COR-L47 (cell line): Measurements from ENCODE around the gene SLC15A4.
"Not testable (repeated sequence)": the region's sequence is repeated elsewhere in the genome, so short reads cannot be mapped to it uniquely, and the experiment has no call there.

Experiments used
- DNase-seq: peaks from one replicate; lab custom pipeline; 2025; lab: John Stamatoyannopoulos, UW

SLC15A4 gene

DNA sequence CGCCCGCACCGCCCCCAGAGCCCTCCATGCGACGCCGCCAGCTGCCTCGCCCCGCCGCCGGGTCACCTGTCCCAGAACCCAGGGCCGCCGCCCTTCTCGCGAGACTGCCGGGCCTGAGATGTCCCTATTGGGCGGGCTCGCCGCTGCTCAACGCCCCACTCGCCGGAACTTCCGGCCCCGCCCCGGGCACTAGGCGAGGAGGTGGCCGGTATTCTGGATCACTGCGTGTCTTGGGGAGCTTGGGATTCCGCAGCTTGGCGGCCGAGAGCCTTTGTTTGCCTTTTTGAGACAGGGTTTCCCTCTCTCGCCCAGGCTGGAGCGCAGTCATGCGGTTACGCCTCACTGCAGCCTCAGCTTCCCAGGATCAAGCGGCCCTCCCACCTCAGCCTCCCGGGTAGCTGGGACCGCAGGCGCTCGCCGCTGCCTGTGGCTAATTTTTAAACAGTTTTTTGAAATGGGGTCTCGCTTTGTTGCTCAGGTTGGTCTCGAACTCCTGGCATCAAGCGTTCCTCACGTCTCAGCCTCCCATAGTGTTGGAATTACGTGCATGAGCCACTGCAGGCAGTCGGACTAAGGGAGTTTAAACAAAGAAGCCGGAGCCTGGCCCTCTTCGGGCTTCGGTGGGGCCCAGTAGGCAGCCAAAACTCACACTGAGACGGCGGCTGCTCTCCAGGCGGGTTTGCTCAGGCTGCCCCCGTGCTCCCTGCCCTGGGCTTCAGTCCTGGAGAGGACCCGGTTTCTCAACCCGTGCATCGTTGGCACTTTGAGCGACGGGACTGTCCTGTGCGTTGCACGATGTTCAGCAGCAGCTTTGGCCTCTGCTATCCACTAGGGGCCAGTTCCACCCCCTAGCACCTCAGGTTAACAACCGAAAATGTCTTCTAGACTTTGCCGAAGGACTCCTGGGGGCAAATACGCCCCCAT is at the start of gene SLC15A4:
TSS of gene SLC15A4 (minus strand) at position 43 of the 924 bp plus-strand sequence. CDS start at position 28, 15 bp downstream.
- DNase-seq: peak; percentile 96

DNA sequence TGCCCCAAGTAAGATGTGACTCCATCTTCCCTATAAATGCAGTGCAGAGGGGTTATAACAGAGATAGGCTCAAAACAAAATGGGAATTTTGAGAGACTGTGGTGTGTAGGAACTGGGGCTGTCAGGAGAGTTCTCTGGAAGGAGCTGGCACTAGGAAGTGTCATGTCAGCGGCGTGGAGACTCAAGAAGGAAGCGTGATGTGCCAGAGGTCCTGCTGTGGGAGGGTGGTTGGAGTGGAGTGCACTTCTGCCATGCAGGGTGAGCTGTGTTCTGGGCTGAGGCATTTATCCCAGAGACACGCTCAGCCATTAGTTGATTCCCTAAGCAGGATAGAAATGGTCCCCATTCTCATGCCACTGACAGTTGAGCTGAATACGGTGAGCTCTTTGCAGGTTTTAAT is 48.5 kb upstream of the SLC15A4 start:
- DNase-seq: no peak

DNA sequence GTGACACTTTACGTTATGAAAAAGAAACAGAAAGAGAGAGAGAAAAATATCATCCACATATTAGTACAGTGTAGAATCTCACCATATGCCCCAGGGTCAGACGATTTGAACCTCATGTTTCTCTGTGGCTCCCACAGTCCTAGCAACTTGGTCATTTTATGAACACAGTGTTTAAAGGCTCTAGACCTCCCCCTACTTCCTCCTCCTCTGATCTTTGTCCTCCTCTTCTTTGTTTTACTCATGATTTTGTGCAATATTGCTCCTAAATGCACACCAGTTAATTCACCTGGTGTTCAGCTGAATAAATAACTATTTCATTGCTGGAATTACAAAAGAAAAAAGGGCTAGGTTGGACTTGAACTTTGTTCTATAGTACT is 47.7 kb upstream of the SLC15A4 start:
- no peak for DNase-seq

DNA sequence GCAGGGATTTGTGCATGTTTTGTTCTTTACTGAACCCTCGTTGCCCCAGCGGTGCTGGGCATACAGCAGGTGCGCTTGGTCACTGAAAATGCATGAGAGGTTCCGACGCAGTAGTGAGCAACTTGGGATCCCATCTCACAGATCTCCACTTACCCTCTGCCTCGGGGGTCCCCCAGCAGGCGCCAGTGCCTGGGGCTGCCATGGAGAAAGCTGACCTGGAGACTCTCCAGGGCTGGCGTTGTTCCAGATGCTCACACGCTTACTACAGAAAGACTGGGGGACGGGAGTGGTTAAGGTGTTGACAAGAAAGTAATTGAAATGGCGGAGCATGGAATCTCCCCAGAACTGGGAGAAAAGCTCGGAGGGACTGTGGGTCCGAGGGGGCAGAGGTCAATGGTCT is 43.7 kb upstream of the SLC15A4 start:
- DNase-seq: no peak

DNA sequence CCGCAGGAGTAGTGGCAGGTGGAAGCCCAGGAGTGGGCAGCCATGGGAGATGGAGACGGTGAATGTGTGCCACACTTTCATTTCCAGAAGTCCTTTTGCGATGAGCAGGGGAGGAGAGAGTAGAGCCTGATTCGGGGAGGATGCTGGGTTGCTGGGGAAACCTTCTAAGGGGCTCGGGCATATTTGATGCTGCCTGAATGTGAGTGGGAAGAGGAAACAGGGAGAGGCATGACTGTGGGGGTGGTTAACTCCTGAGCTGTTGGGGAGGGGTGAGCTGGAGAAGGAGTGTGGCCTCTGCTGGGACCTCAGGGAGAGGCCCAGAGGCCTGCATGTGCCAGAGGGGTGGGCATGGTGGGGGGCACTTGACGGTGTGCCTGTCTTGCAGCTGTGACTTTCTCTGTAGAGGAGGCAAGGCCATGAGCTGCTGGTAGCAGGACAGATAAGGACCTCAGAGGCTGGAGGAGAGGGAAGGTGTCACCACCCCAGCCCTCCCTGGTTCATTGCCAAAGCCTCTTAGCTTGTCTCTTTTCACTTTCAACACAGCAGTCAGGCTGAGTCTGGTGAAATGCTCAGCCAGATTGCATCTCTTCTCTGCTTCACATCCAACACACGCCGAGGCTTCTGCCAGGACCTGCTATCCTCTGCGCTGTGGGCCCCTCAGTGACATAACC is 40.9 kb upstream of the SLC15A4 start:
- DNase-seq: no peak

DNA sequence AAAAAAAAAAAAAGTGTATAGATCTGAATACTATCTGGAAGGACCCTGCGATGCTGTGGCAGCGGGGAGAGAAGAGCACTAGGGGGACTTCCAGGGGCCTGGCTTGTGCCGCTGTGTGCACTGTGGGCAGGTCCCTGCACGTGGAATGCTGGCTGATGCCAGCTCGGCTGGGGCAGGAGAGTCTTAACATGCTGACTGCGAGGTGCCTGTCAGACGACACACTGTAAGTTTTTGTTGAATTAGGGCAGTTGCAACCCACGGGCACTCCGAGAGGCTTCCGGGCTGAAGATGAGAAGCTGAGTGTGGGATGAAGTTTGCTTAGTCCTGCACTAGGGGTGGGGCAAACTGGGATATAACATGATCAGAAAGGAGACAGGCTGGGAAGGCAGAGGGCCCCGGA is 40.2 kb upstream of the SLC15A4 start:
- DNase-seq: no peak

DNA sequence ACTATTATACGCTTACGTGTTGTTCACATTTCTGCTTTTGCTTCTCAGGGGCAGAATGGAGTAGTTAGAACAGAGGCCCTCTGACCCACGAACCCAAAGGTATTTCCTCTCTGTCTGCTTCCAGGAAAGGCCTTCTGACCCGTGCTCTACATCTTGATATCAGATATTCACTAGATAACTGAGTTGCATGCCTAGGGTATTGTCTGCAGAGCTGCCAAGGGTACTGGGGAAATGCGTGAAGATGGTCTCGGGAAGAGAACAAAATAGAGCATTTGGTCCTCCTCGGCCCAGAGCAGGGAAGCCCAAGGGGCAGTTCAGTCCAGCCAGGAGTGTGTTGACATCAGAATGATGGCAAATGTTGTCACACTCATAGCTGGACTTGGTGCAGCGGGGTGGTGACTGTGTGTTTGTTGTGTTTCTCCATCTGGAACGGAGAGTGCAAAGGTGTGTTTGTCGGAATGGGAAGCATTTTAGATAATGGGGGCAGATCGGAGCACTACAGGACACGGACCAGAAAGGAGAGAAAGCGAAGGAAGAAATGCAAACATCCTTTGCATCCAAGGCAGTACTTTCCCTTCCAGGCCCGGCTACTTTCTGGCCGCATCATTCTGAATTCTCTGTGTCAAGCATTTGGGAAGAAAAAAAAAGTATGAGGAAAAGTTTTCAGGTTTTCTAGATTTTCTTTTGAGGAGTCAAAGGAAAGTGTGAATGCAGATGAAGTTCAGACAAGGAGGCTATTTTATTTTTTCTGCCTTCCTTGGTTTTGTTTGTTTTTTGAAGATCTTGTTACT is 37.7 kb upstream of the SLC15A4 start:
- no peak for DNase-seq

DNA sequence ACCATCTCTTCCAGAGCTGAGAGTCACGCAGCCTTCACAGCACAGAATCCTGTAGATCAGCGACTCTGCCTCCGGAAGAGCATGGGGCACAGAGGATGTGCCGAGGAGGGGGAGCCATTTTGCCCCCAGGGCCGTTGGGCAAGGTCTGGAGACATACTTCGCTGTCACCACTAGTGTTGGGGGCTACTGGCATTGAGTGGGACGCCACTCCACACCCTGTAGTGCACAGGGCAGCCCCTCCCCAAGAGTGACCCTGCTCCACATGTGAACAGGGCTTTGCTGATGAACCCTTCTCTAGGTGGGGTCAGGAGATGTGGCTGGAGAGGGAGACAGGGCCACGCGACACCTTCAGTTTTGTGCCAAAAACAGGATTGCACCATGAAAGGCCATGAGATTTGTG is 35.6 kb upstream of the SLC15A4 start:
- DNase-seq: no peak

DNA sequence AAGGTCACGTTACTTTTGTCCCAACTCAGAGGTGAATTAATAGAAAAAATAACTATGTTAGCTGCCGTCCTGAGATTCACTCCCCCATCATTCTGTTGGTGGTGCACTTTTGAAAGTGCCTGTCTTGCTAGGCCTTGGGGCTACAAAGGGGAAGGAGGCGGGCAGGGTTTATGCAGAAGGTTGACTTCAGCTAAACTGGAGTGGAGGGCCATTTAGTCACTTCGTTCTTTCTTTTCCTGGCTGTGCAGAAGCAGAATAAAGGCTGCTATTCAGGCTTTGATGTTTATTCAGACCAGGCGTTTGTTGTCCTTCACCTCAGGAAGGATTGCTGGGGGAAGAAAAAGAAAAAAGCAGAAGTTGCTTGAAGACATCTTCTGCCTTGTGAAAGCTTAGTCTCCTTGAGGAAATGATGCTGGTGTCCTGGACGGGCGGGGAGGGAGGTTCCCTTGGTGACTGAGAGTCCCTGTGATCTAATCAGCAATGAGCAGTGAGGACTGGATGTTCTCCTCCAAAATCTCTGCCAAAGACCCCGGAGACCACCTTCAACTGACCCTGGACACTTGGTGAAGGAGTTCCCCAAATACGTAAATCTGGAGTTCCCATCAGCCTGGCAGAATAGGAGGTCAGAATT is 33.5 kb upstream of the SLC15A4 start:
- no peak for DNase-seq

DNA sequence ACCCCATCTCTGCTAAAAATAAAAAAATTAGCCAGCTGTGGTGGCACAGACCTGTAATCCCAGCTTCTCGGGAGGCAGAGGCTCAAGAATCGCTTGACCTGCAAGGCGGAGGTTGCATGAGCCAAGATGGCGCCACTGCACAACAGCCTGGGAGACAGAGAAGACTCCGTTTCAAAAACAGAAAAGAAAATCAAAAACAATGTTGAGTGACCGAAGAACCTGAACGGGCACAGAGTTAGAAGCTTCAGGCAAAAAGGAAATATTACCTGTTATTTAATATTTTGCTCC is 33.0 kb upstream of the SLC15A4 start:
- DNase-seq: no peak

DNA sequence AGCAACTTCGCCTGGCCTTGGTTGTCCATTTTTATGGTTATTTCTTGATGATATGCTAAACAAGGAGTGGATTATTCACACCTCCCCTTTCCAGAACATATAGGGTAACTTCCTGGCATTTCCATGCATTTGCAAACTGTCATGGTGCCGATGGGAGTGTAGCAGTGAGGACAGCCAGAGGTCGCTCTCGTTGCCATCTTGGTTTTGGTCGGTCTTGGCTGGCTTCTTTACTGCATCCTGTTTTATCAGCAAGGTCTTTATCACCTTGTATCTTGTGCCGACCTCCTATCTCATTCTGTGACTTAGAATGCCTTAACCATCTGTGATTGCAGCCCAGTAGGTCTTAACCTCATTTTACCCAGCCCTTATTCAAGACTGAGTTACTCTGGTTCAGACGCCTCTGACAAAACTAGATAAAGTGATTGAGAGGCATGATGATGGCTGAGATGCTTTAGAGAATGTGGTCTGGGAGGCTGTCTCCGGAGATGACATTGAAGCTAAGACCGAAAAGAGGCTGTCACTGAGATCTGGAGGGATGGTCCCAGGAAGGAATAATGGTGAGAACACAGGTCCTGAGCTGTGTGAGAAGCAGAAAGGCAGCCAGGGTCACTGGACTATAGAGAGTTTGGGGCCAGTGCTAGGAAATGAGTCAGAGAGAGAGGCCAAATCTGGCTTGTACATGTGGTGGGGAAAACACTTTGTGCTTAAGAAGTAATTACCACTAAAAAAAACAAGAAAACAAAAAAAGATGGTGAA is 32.5 kb upstream of the SLC15A4 start:
- DNase-seq: no peak

DNA sequence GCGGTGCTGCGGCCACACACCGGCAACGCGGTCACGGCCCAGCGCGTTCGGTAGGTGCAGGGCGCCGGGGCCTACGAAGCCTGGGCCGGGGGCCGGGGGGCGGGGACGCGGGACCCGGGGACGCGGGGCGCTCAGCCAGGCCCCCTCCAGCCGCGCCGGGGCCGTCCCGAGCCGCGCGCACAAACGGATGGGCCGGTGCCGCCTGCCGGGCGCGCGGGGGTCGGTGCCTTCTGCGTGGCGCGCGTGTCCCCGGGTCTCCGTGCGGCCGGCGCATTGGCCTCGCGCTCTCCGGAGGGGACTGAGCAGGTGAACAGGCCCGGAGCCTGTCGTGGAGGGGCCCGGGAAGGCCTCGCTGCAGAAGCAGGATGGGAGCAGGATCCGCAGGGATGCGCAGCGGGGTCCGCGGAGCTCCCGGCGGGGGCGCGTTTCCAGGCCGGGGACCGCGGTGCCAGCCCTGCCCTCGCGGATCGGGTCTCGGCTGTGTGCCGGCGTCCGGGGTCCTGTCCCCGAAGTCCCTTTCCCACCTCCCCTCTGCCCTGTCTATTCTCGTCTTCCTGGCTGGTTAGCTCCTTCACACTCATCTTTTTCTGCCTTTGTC is 29.9 kb upstream of the SLC15A4 start:
- DNase-seq: no peak

DNA sequence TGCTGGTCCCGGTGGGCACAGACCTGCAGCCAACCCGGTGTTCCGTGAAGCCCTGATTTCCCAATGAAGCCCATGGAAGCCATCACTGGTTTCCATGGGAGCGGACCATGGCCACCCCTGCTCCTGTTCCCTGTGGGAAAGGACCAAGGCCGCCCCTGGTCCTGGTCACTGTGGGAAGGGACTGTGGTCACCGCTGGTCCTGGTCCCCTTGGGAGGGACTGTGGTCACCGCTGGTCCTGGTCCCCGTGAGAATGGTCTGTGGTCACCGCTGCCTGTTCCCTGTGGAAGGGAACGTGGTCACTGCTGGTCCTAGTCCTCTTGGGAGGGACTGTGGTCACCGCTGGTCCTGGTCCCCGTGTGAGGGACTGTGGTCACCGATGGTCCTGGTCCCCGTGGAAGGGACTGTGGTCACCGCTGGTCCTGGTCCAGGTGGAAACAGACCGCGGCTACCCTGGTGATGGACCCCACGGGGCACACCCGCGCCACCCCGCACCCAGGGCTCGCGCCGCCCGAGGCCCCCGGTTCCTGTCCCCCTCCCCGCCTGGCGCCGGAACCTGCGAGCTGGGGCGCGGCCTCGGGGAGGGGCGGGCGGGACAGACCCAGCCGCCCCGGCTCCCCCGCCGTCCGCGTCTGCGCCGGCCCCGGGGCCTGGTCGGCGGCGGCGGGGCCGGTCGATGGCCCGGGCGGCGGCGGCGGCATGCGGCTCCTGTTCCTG is 29.3 kb upstream of the SLC15A4 start, which contains the start of gene GLT1D1:
TSS of gene GLT1D1 (plus strand) at position 594 of the 715 bp plus-strand sequence. CDS start at position 698, 104 bp downstream.
- DNase-seq: no peak

DNA sequence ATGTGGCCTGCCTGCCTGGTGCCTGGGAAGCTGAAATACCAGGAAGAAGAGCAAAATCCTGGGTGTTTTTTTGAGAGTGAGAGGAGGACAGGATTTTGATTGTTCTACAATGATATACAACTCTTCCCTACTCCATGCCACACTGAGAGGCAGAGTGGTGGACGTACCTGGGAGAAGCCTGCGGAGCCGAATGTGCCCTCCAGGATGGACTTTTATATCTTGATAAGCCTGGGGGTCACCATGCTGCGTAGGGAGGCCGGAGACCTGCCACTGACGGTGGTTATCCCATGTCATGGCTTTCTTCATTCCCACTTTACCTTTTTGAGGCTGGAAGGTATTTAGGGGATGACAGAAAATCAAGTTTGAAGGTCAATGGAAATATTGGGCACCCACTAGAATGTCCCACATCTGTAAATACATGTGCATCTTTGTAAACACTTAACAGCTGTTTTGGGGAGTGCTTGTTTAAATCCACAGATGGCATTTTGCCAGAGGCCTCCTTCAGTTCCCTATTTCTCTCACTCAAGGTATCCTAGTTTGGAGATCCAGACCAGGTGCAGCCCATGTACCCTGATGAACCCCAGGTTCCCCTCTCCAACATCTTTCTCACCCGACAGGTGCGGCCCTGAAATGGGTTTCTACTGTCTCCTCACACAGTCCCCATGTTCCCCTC is 28.4 kb upstream of the SLC15A4 start:
- DNase-seq: no peak

DNA sequence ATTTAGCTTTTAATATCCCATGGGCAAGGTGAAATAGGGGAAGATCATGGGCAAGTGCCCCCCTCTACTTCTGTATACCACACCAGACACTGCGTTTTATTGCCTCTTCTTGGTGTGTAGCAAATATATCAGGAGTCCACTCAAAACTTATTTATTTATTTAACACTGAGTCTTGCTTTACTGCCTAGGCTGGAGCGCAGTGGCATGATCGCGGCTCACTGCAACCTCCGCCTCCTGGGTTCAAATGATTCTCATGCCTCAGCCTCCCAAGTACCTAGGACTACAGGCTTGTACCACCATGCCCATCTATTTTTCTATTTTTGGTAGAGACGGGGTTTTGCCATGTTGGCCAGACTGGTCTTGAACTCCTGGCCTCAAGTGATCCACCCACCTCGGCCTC is 27.7 kb upstream of the SLC15A4 start:
- not testable (repeated sequence) for DNase-seq

DNA sequence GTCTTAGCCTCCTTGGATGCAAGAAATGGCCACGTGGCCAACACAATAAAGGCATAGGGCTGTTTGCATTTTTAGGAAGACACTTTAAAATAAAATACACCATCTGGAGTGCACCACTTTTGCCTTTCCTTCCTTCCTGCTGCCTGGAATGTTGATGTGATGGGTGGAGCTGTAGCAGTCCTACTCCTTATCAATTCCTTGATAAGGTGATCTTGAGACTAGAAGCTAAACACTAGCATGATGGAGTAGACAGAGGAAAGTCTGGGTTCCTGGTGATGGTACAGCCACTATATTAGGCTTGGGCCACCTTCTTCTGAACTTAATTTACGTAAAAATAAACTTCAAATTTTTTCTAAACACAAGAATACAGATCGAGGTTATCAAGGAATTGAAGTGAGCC is 26.6 kb upstream of the SLC15A4 start:
- DNase-seq: no peak

DNA sequence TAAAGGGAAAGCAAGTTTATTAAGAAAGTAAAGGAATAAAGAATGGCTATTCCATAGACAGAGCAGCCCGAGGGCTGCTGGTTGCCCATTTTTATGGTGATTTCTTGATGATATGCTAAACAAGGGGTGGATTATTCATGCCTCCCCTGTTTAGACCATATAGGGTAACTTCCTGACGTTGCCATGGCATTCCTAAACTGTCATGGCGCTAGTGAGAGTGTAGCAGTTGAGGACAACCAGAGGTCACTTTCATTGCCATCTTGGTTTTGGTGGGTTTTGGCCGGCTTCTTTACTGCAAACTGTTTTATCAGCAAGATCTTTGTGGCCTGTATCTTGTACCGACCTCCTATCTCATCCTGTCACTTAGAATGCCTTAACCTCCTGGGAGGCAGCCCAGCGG is 26.0 kb upstream of the SLC15A4 start:
- DNase-seq: not testable (repeated sequence)

DNA sequence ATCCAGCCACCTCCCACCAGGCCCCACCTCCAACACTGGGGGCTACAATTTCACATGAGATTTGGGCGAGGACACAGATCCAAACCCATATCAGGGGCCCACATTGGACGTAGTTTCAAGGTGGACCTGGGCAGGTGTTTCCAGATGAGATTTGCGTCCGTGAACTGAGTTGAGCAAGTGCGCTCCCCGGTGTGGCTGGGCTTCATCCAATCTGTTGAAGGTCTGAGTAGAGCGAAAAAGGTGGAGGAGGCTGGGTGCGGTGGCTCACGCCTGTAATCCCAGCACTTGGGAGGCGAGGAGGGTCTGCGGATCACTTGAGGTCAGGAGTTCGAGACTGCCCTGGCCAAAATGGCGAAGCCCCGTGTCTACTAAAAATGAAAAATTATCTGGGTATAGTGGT is 24.6 kb upstream of the SLC15A4 start:
- no peak for DNase-seq

DNA sequence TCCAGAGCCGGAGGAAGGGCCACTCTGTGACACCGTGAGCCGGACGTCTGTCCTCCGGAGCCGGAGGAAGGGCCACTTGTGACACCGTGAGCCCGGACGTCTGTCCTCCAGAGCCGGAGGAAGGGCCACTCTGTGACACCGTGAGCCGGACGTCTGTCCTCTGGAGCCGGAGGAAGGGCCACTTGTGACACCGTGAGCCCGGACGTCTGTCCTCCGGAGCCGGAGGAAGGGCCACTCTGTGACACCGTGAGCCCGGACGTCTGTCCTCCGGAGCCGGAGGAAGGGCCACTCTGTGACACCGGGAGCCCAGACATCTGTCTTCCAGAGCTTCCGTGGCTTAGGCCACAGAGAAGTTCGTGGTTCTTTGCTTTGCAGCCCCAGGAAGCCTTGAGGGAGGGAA is 22.9 kb upstream of the SLC15A4 start:
- DNase-seq: not testable (repeated sequence)
